HG02981 (cell line): ENCODE data around the gene TAF7L.

Experiments used
- ATAC-seq: cut with Tn5 transposase; IDR thresholded peaks from one replicate; pipeline ENCODE4 v1.9.1; 2021; ENCODE audit warnings: mild to moderate bottlenecking, moderate library complexity; ENCODE audit not compliant: unreplicated experiment

TAF7L gene

DNA sequence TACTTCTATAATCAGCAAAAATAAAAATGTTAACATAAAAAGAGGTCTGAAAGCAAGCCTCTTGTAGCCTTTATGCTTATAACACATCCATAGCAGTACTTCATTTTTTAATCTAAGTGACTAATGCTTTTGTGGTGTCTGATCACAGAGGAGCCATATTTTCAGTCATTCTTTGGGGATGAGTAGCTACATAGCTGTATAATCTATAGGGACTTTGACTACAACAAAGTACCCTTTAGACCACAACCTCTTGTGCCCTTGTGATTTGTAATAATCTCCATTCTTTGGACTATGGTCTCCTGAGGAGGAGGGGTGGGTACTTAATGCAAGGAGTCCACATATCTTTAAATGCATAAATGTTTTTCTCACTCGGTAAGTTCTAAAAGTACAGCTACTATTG lies 62.0 kb downstream of the TAF7L start:
- ATAC-seq = no peak

- ATAC-seq = no peak
Observed at GRCh38 chrX:101223226-101223625, 67.9 kb downstream of the TAF7L start.

DNA sequence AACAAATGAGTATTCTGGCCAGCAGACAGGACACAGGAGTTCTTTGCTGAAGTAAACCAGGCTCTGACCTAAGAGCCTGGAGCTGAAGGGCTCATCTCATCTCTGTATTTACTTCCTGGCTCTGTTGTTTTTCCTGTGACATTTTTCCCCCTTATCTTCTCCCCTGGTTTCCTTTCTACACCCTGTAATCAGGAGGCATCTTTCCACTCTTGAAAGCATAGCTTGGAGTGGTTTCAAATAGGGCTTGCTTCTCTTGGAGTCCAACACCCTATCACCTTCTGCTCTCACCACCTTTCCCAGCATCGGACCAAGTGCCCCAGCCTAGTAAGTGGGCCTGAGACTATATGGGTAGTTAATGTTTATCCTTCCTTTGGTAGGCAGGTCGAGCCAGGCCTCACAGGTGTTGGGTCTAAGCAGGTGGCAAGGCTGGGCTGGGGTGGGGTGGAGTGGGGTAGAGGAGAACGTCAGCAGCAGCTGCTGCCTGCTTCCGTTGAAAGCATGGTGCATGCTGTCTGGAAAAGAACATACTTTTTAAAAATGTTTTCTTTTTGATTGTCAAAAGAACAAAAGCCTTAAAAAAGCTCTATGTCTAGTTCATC lies 70.4 kb downstream of the TAF7L start:
- ATAC-seq = no peak

DNA sequence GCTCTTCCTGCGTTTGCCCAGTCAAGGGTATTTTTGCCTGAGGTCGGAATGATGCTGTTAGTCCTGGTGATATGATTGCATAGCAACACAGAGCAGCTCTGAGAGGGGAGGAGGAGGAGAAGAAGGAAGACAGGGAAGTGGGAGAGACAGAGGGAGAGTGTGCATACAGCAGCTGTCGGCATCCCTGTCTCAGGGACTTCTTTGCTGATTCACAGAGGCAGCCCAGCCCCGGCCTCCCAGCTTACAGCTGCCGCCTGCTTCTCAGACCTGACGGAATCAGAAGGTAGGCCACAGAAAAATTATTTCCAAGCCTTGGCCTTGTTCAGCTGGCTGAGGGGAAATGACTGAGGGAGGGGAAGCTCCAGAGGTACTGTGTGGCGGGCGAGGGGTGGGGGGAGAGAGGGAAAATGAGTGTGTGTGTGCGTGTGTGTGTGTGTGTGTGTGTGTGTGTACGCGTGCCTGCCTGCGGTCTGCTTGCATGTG lies 71.2 kb downstream of the TAF7L start:
- ATAC-seq = no peak

DNA sequence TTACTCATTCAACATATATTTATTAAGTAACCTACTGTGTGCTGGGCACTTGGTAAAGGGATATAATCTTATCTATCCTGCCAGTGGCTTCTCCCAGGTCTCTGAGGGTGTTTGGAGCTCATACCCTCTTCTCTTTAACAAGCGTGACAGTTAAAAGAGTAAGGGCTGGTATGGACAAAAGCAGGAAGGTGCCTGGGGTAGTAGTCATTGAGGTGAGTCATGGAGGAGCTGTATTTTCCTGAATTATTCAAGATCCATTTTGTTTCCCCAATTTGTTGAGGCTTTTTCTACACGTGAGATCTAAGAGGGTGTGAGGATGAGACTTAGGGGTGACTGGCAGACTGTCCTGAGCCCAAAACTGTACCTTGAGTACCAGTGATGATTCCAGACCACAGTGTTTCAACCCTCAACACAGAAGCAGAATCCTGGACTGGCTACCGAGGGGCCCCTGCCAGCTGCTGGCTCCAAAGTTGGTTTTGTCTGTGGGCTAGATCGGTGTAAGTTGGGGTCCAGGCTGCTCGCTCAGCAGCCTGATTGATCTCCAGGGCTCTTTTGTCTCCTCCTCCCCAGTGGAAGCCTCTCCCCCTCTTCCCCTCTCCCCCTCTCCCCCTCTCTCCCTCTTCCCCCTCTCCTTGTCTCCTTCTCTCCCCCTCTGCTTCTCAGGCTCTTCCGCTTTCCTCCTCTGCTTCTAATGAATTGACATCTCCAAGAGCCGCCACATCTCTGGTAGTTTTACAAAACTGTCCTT lies 71.8 kb downstream of the TAF7L start, which contains the start of gene DRP2:
DRP2 (plus strand) TSS at position 671 of the 748 bp plus-strand sequence. CDS start 11,862 bp downstream, outside the sequence.
- ATAC-seq = no peak
